Neural crest cell (in vitro differentiated cells): ENCODE data around the gene COX6A1. TPM values are rescaled to one million over a fixed set of nuclear protein-coding genes. Genes with fewer than 3 reads are reported as not detected.

ENCODE experiments used
- DNase-seq: peaks from one replicate; pipeline ENCODE4 v3.0.0; 2021; ENCODE audit warnings: low read depth, mixed read lengths, low spot score
- H3K27ac Mint-ChIP-seq: one replicate; pipeline ENCODE4 v1.8.0; 2021; ENCODE audit warnings: mild to moderate bottlenecking, mixed read lengths; ENCODE audit not compliant: unreplicated experiment
- H3K27me3 Mint-ChIP-seq: 2 replicates; pipeline ENCODE4 v1.8.0; 2021; ENCODE audit warnings: low read depth, mild to moderate bottlenecking, mixed read lengths
- H3K36me3 Mint-ChIP-seq: 2 replicates; pipeline ENCODE4 v1.8.0; 2021; ENCODE audit warnings: low read depth, mild to moderate bottlenecking, mixed read lengths
- H3K4me1 Mint-ChIP-seq: 2 replicates; pipeline ENCODE4 v1.8.0; 2021; ENCODE audit warnings: mixed read lengths
- H3K4me3 Mint-ChIP-seq: one replicate; pipeline ENCODE4 v1.8.0; 2021; ENCODE audit warnings: mild to moderate bottlenecking, mixed read lengths
- H3K9me3 Mint-ChIP-seq: 2 replicates; pipeline ENCODE4 v1.8.0; 2021; ENCODE audit warnings: mixed read lengths
- CTCF ChIP-seq: fragments of 200-600 bp; sonication (generic); conservative IDR thresholded peaks from 2 replicates; pipeline ENCODE4 v1.5.0; 2021; ENCODE audit warnings: antibody characterized with exemption, mild to moderate bottlenecking
- total RNA-seq: library from RNA; stranded (reverse); gene quantifications from 2 replicates; pipeline ENCODE4 v1.2.1, GENCODE V29; 2021

COX6A1 gene
- total RNA-seq, 1 donor from 2014 or later = 320 TPM

- H3K27ac Mint-ChIP-seq = no peak overlapping the region
These were observed 25.8 kb downstream of the COX6A1 start for GRCh38 chr12:120463712-120464111.

DNA sequence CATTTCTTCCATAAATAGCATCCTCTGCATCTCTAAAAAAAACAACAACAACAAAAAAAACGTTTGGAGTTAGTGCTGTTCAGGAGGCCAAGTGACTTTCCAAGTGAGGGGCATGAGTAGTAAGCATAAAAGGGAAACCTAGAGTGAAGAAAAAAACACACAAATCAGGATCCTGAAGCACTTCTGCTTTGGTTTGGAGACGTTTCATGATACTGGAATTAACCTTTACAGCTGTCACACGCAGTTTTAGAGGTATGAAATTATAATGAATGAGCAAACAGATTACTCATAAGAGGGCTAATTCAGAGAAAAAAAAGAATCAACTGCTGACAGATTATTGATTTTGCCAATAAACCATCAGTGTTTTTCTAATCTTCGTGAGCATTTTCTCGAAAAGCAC, 27.8 kb downstream of the COX6A1 start:
- H3K36me3 Mint-ChIP-seq = peaks cover 22% of the 10 kb centered on the region
- H3K4me3 Mint-ChIP-seq = peak overlapping the region; percentile 69
- peaks cover 4% of the 10 kb centered on the region for H3K27me3 Mint-ChIP-seq
- no peak for TF ChIP-seq CTCF
- no peak overlapping the region for H3K27ac Mint-ChIP-seq
- peaks cover 30% of the 10 kb centered on the region for H3K4me1 Mint-ChIP-seq
- no peak for DNase-seq
- H3K9me3 Mint-ChIP-seq = no peaks in the 10 kb centered on the region

More at GRCh38 chr12:120463712-120464111, 25.8 kb downstream of the COX6A1 start:
- peaks cover 4% of the 10 kb centered on the region for H3K27me3 Mint-ChIP-seq
- H3K4me1 Mint-ChIP-seq = peaks cover 26% of the 10 kb centered on the region
- H3K36me3 Mint-ChIP-seq = peaks cover 28% of the 10 kb centered on the region
- TF ChIP-seq CTCF = no peak
- no peaks in the 10 kb centered on the region for H3K9me3 Mint-ChIP-seq
- no peak for DNase-seq
- H3K4me3 Mint-ChIP-seq = no peak overlapping the region

GRCh38 chr12:120466560-120467315, 28.8 kb downstream of the COX6A1 start:
- peak overlapping the region; percentile 84 for H3K4me3 Mint-ChIP-seq
- H3K9me3 Mint-ChIP-seq = no peaks in the 10 kb centered on the region
- TF ChIP-seq CTCF = peak; percentile 71
- H3K27ac Mint-ChIP-seq = peak overlapping the region; percentile 19
- peaks cover 4% of the 10 kb centered on the region for H3K27me3 Mint-ChIP-seq
- peaks cover 22% of the 10 kb centered on the region for H3K36me3 Mint-ChIP-seq
- peaks cover 30% of the 10 kb centered on the region for H3K4me1 Mint-ChIP-seq
- DNase-seq = peak; percentile 55

DNA sequence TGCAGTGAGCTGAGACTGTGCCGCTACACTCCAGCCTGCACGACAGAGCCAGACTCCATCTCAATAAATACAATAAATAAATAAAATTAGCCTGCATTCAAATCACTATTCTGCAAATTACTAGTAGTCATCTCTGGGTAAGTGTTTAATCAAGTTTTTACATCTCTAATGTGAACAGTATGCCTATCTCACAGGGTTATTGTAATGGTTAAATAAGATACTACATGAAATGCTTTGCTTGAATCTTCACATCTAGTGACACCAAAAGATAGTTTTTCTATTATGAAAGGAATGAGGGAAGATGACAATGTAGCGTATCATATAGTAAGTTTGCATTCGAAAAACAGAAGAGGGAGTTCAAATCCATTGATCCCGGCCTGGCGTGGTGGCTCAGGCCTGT, 29.5 kb downstream of the COX6A1 start:
- Mint-ChIP-seq H3K27me3 (peaks cover 4% of the 10 kb centered on the region), H3K4me1 (peaks cover 34% of the 10 kb centered on the region), H3K27ac (no peak overlapping the region), H3K4me3 (peak overlapping the region; percentile 99), H3K36me3 (peaks cover 19% of the 10 kb centered on the region), H3K9me3 (no peaks in the 10 kb centered on the region)
- DNase-seq = no peak
- TF ChIP-seq CTCF = no peak

DNA sequence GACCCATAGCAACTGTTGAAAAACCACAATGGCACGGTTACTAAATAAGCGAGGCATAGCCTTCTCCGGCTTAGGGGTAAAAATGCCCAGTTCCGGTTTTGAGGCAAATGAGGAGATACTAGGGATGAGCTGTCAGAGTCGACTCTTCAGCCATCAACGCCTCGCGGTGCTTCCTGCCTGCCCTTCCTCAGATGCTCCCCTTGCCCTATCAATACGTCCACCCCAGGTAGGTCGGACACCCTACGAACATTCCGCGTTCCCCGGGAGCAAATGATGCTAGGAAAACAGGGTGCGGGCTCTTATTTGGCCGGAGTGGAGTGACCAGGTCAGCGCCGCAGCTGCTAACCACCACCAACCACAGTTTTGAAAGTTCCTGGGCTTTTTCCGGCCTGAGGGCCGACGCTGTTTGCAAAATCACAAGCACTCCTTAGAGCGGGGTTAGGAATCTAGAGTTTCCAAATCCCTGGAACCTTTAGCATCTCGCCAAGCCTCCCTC, 30.5 kb downstream of the COX6A1 start:
- no peak for TF ChIP-seq CTCF
- no peaks in the 10 kb centered on the region for H3K9me3 Mint-ChIP-seq
- H3K36me3 Mint-ChIP-seq = peaks cover 14% of the 10 kb centered on the region

More for the DNA sequence above, 30.5 kb downstream of the COX6A1 start:
- Mint-ChIP-seq H3K27me3 (peaks cover 4% of the 10 kb centered on the region), H3K4me3 (peak overlapping the region; percentile 99), H3K4me1 (peaks cover 39% of the 10 kb centered on the region), H3K27ac (peak overlapping the region; percentile 81)
- peak; percentile 25 for DNase-seq
